WI38 (cell line): ENCODE data around the gene SLC25A21.

Experiments
- H3K4me3 ChIP-seq: 2 replicates; pipeline ENCODE4 v1.5.1; 2011; ENCODE audit warnings: low read depth, mild to moderate bottlenecking, control low read depth, low read length
- TF ChIP-seq, protein P1 (sequence below): IDR thresholded peaks from 2 replicates; pipeline ENCODE4 v1.5.1; 2012; ENCODE audit warnings: low read depth, mild to moderate bottlenecking, control low read depth, low read length

The SLC25A21 gene

DNA sequence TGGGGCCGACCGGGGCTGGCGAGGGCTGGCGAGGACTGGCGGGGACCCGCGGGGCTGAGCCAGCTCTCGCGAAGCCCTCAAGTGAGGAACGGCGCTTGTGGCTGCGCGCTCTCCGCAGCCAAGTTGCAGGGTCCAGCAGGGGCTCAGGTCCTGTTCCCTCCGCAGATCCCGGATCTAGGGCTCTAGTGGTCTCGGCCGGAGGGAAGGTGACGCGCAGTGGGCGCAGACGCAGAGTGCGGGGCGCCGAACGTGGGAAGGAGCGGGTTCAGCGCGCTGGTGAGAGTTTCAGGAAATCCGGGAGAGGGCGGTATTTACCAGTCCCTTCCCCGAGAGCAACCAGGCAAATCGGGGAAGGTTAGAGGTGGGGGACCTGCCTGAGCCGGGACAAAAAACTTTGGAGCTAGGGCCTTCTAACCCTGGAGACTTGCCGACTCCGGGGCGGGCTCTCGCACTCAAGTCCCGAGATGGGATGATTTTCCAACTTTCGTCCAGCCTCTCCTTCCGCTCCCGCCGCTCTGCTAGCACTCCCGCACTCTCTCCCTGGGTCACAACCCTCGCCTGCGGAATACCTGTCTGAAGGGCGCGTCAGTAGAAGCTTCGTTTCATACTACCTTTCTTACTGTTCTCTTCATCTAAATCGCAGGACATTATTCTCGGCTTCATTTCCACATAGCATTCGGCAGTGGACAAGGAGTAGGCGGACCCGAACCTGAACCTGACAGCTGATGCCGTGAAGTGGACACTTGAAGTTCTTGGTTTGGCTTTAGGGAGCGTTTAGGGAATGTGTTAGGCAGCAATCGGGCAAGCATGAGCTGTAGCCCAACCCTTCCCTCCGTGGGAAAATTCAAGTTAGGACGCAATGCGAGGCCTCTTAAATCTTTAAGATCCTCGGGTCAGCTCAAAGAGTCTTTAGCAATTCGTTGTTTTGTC is 524.3 kb downstream of the SLC25A21 start:
- H3K4me3 ChIP-seq, result peak overlapping the region; percentile 54
- TF ChIP-seq, protein P1, sequence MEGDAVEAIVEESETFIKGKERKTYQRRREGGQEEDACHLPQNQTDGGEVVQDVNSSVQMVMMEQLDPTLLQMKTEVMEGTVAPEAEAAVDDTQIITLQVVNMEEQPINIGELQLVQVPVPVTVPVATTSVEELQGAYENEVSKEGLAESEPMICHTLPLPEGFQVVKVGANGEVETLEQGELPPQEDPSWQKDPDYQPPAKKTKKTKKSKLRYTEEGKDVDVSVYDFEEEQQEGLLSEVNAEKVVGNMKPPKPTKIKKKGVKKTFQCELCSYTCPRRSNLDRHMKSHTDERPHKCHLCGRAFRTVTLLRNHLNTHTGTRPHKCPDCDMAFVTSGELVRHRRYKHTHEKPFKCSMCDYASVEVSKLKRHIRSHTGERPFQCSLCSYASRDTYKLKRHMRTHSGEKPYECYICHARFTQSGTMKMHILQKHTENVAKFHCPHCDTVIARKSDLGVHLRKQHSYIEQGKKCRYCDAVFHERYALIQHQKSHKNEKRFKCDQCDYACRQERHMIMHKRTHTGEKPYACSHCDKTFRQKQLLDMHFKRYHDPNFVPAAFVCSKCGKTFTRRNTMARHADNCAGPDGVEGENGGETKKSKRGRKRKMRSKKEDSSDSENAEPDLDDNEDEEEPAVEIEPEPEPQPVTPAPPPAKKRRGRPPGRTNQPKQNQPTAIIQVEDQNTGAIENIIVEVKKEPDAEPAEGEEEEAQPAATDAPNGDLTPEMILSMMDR, result peak; percentile 41; the same call in 1 of the 2 replicates

DNA sequence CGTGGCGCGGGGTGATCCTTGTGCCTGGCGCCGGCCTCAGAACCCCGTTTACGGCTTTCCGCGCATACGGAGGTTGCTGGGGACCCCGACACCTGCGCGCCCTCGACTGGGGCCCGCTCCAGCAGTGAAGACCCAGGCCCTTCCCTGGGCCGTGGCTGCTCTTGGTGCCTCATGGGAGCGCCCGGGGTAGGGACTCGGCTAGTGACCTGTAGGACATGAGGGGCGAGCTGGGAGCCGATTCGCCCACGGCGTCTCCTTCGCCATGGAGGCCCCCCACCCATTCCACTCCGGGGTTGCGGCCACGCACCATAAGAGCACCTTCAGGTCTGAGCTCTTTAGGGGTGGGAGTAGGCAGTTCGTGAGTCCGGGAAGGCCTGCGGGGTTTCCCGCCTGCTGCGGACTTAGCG is 525.0 kb downstream of the SLC25A21 start:
- peak overlapping the region; percentile 54 for H3K4me3 ChIP-seq
- TF ChIP-seq, protein P1, result no peak

DNA sequence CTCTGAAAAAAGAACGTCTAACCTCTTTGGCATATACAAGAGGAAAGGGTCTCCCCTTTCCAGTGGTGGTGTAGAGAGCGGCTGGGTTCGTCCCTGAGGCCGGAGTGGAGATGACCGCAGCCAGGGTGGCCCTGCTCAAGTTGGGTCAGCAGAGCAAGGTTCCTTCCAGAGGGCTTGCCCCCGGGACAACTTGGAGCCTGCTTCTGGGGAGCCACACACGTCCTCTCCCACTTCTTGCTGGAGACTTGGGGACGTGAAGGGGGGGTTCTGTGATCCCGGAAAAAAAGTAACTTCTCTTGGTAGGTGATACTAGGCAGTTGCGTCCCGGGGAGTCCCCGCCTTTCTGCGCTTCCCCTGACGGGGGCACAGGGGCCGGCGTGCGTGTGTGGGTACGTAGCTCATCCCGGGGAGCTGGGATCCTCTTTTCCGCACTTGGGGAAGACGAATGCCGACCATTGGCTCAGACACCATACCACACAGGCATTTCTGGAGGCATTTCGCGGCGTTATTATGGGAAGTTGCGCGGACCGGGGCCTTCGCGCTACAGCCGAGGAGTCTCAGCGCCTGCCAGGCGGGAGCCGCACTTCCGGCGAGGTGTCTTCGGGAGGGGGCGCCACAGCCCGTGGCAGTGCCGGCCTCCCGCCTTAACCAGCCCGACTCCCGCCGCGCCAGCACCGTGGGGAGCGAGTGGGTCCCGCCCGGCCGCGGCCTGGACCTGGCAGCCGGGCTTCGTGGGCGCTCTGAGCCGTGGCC is 525.6 kb downstream of the SLC25A21 start:
- peak overlapping the region; percentile 54 for H3K4me3 ChIP-seq
- TF ChIP-seq, protein P1, result no peak

DNA sequence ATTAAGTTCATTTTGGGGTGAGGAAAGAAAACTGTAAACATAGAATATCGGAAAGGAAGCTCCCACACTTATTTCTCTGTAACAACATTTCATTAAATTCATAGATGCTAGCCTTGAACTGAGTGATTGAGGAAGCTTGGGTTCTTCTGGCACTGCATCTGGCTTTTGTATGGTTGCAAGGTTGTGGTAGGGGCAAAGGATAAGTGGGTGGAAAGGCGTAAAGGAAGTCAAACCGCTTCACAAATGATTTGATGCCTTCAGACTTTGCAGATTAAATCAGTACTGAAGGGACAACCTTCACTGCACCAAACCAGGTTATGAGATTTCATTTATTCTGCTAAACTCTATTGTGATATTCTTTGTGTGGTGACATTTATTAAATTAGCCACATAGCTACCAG is 538.8 kb downstream of the SLC25A21 start:
- H3K4me3 ChIP-seq, result no peak overlapping the region
- TF ChIP-seq, protein P1, result no peak
